Transverse colon (tissue), 4 donors: ENCODE data around the gene CENPT. TPM values are rescaled to one million over a fixed set of nuclear protein-coding genes. Genes with fewer than 3 reads are reported as not detected.

Source experiments
- DNase-seq: peaks from one replicate; pipeline ENCODE4 v3.0.0-alpha.2; 2019
- H3K27ac ChIP-seq, 4 donors: fragments of 200-600 bp; sonication (generic); 2 replicates each; pipeline ENCODE4 v1.5.1; 2016 to 2018; ENCODE audit warnings: inconsistent platforms in 4 of 4
- H3K27me3 ChIP-seq: fragments of 200-600 bp; sonication (generic); 2 replicates; pipeline ENCODE4 v1.5.1; 2017; ENCODE audit warnings: inconsistent platforms
- H3K36me3 ChIP-seq, 4 donors: fragments of 200-600 bp; sonication (generic); 2 replicates each; pipeline ENCODE4 v1.5.1; 2017 to 2019; ENCODE audit warnings: inconsistent platforms in 4 of 4
- H3K4me1 ChIP-seq, 4 donors: fragments of 200-600 bp; sonication (generic); 2 replicates each; pipeline ENCODE4 v1.5.1; 2017 to 2020; ENCODE audit warnings: inconsistent platforms in 4 of 4
- H3K4me3 ChIP-seq, 4 donors: fragments of 200-600 bp; sonication (generic); 1 replicate in 1 of 4; 2 replicates in 3 of 4; pipeline versions ENCODE4 v1.5.1 to v1.6.1; 2017 to 2019; ENCODE audit warnings: inconsistent platforms in 4 of 4
- H3K9me3 ChIP-seq, 2 donors: fragments of 200-600 bp; sonication (generic); 2 replicates each; pipeline ENCODE4 v1.5.1; 2017 to 2019; ENCODE audit warnings: inconsistent platforms in 2 of 2
- CTCF ChIP-seq, 5 experiments: fragments of 200-600 bp in 3 of 5; fragments of 450-650 bp in 2 of 5; sonication (generic) in 3 of 5; IDR thresholded peaks; 1 replicate in 2 of 5; 2 replicates in 3 of 5; pipeline ENCODE4 v1.5.1; 2016 to 2017; ENCODE audit warnings: antibody characterized with exemption in 5 of 5, inconsistent platforms in 3 of 5, mild to moderate bottlenecking in 2 of 5, moderate library complexity in 1 of 5
- EP300 ChIP-seq: sonication (generic); formaldehyde crosslinking; IDR thresholded peaks from one replicate; pipeline ENCODE4 v1.6.1; 2017; ENCODE audit warnings: antibody characterized with exemption, low read depth
- POLR2A ChIP-seq: fragments of 450-650 bp; IDR thresholded peaks from one replicate; pipeline ENCODE4 v1.6.1; 2016; ENCODE audit warnings: antibody characterized with exemption, mild to moderate bottlenecking, moderate library complexity
- POLR2AphosphoS5 ChIP-seq, 3 donors: sonication (generic); formaldehyde crosslinking; IDR thresholded peaks; one replicate each; pipeline ENCODE4 v1.6.1; 2016; ENCODE audit warnings: antibody characterized with exemption in 3 of 3
- WGBS, 2 donors: methylation state at CpG; one replicate each; pipeline ENCODE4 v1.1.5; 2018; ENCODE audit warnings: low coverage in 1 of 2; 5-methylcytosine and 5-hydroxymethylcytosine counted together
- in situ Hi-C, 4 donors: fragments of 200-750 bp; cut with MboI; loops; one replicate each; pipeline versions ENCODE4 v1.15.0 to v1.15.1; 2017; ENCODE audit warnings: low sequenced_read_pairs in 3 of 4, low pct_ligation_motif_present in 1 of 4, low pct_unique_long_range_greater_than_20kb in 1 of 4
- intact Hi-C: fragments of 100-400 bp; cut with DNase I; formaldehyde crosslinking; loops from one replicate; pipeline ENCODE4 v1.15.1; 2023; ENCODE audit warnings: low total_unique reads
- total RNA-seq, 4 donors: library from RNA; depleted of rRNA; stranded (reverse); fragments of >200 nt; gene quantifications; one replicate each; pipeline ENCODE4 v1.1.0, GENCODE V29; 2016

The CENPT gene
- total RNA-seq, 4 donors from 2014 or later = 58.2 to 248 (median 100) TPM

GRCh38 chr16:67879462-67879861 is 32.0 kb upstream of the CENPT start:
- Histone ChIP-seq H3K4me3 (no peak overlapping the region), H3K27ac (no peak overlapping the region), H3K27me3 (no peaks in the 10 kb centered on the region), H3K9me3 (no peaks in the 10 kb centered on the region), H3K36me3 (peaks cover 0 to 58% (median 21%) of the 10 kb centered on the region in 4 donors), H3K4me1 (peaks cover 6 to 16% (median 9%) of the 10 kb centered on the region in 4 donors)
- intact Hi-C loops = no loop called here
- no peak for TF ChIP-seq POLR2AphosphoS5 (IDR thresholded peaks at IDR 0.05)
- no peak for TF ChIP-seq POLR2A
- TF ChIP-seq CTCF (IDR thresholded peaks at IDR 0.05) = no peak
- TF ChIP-seq EP300 = no peak
- no peak for DNase-seq
- in situ Hi-C loops = no loop called here
- WGBS, 2 donors = 90% methylated on average over 10 of the region's 12 CpGs; no CpG with 5 or more reads in 1 of the 2 donors

GRCh38 chr16:67878846-67879245 is 31.4 kb upstream of the CENPT start:
- Histone ChIP-seq H3K4me1 (peaks cover 13 to 17% (median 15%) of the 10 kb centered on the region in 4 donors), H3K27me3 (no peaks in the 10 kb centered on the region), H3K9me3 (no peaks in the 10 kb centered on the region), H3K4me3 (no peak overlapping the region), H3K36me3 (peaks cover 0 to 58% (median 21%) of the 10 kb centered on the region in 4 donors), H3K27ac (no peak overlapping the region)
- 92% methylated on average over 9 of the region's 9 CpGs; no CpG with 5 or more reads in 1 of the 2 donors for WGBS, 2 donors
- TF ChIP-seq EP300 (no peak), CTCF (IDR thresholded peaks at IDR 0.05) (no peak), POLR2AphosphoS5 (IDR thresholded peaks at IDR 0.05) (no peak), POLR2A (no peak)
- intact Hi-C loops (no loop called here), in situ Hi-C loops (no loop called here)
- DNase-seq = no peak

- Histone ChIP-seq H3K27me3 (no peaks in the 10 kb centered on the region), H3K9me3 (no peaks in the 10 kb centered on the region), H3K27ac (no peak overlapping the region), H3K4me3 (no peak overlapping the region), H3K36me3 (peaks cover 0 to 55% (median 21%) of the 10 kb centered on the region in 4 donors), H3K4me1 (peaks cover 16 to 20% (median 17%) of the 10 kb centered on the region in 4 donors)
- intact Hi-C loops (no loop called here), in situ Hi-C loops (no loop called here)
- TF ChIP-seq EP300 (no peak), CTCF (IDR thresholded peaks at IDR 0.05) (no peak)
- DNase-seq = no peak
- 87% methylated on average over 5 of the region's 6 CpGs; no CpG with 5 or more reads in 1 of the 2 donors for WGBS, 2 donors
Observed at GRCh38 chr16:67878232-67878631, 30.7 kb upstream of the CENPT start.

- in situ Hi-C loops (no loop called here), intact Hi-C loops (no loop called here)
- 92% methylated on average over 9 of the region's 11 CpGs; no CpG with 5 or more reads in 1 of the 2 donors for WGBS, 2 donors
- Histone ChIP-seq H3K4me3 (no peak overlapping the region), H3K9me3 (no peaks in the 10 kb centered on the region), H3K36me3 (peaks cover 0 to 50% (median 21%) of the 10 kb centered on the region in 4 donors), H3K27me3 (no peaks in the 10 kb centered on the region), H3K4me1 (peaks cover 17 to 27% (median 21%) of the 10 kb centered on the region in 4 donors), H3K27ac (no peak overlapping the region)
- DNase-seq = no peak
- TF ChIP-seq EP300 = no peak
- TF ChIP-seq POLR2A = no peak
- TF ChIP-seq POLR2AphosphoS5 (IDR thresholded peaks at IDR 0.05) = no peak
- TF ChIP-seq CTCF (IDR thresholded peaks at IDR 0.05) = no peak
Observed at GRCh38 chr16:67877064-67877463, 29.6 kb upstream of the CENPT start.
